H1 (cell line): Measurements from ENCODE around the gene DMRT1. TPM values are rescaled to one million over a fixed set of nuclear protein-coding genes. Genes with fewer than 3 reads are reported as not detected.

Source experiments
- CTCF ChIA-PET: fragments of 300-600 bp; sonication (Branson Sonifier 250); formaldehyde crosslinking; loops from one replicate; lab custom pipeline; 2021; ENCODE audit not compliant: partially characterized antibody; lab: Charles Lee
- POLR2A ChIA-PET: fragments of 300-600 bp; sonication (Branson Sonifier 250); formaldehyde crosslinking; loops from one replicate; lab custom pipeline; 2021; ENCODE audit warnings: inconsistent platforms; ENCODE audit not compliant: partially characterized antibody; lab: Charles Lee
- DNase-seq, 2 experiments: peaks; one replicate each; pipeline versions ENCODE4 v3.0.0 to v3.0.0-alpha.2; 2010 to 2022; ENCODE audit warnings: low spot score in 2 of 2, low read depth in 1 of 2, mixed read lengths in 1 of 2
- FAIRE-seq: peaks from 2 replicates; lab custom pipeline; 2011; peaks lifted over from hg19 to GRCh38; lab: Jason Lieb, UNC
- H2AFZ ChIP-seq: 2 replicates; pipeline ENCODE4 v1.8.1; 2012; ENCODE audit warnings: low read length, inconsistent platforms
- H2AK5ac ChIP-seq: 2 replicates; pipeline ENCODE4 v1.6.1; 2013; ENCODE audit warnings: low read depth, low read length
- H2BK120ac ChIP-seq: replicated peaks from 2 replicates; pipeline ENCODE3; 2013; ENCODE audit warnings: low read depth, low read length, inconsistent platforms
- H2BK12ac ChIP-seq: 2 replicates; pipeline ENCODE4 v1.6.1; 2013; ENCODE audit warnings: low read depth, low read length
- H2BK15ac ChIP-seq: 2 replicates; pipeline ENCODE4 v1.6.1; 2013; ENCODE audit warnings: low read length
- H2BK20ac ChIP-seq: 2 replicates; pipeline ENCODE4 v1.6.1; 2013; ENCODE audit warnings: low read length
- H2BK5ac ChIP-seq: 2 replicates; pipeline ENCODE4 v1.6.1; 2013; ENCODE audit warnings: low read depth, low read length
- H3K14ac ChIP-seq: 2 replicates; pipeline ENCODE4 v1.6.1; 2013; ENCODE audit warnings: inconsistent platforms; ENCODE audit not compliant: insufficient read length
- H3K18ac ChIP-seq: 2 replicates; pipeline ENCODE4 v1.6.1; 2013; ENCODE audit warnings: low read length; ENCODE audit errors: extremely low read depth
- H3K23ac ChIP-seq: 2 replicates; pipeline ENCODE4 v1.6.1; 2013; ENCODE audit warnings: inconsistent platforms; ENCODE audit not compliant: insufficient read length
- H3K23me2 ChIP-seq: 2 replicates; pipeline ENCODE4 v1.6.1; 2013; ENCODE audit warnings: low read depth, low read length
- H3K27ac ChIP-seq: 2 replicates; pipeline ENCODE4 v1.6.1; 2011; ENCODE audit warnings: low read depth, low read length, inconsistent platforms
- H3K27me3 ChIP-seq, 4 experiments: replicated peaks in 1 of 4; 1 replicate in 1 of 4; 2 replicates in 3 of 4; pipeline versions ENCODE4 v1.6.1 to v1.8.1; 2011 to 2013; ENCODE audit warnings: low read length in 3 of 4, mild to moderate bottlenecking in 3 of 4, inconsistent platforms in 2 of 4, mixed read lengths in 2 of 4, moderate library complexity in 1 of 4; ENCODE audit not compliant: control insufficient read depth in 3 of 4, insufficient read depth in 3 of 4; ENCODE audit errors: extremely low read depth in 1 of 4
- H3K36me3 ChIP-seq, 4 experiments: 2 replicates each; pipeline versions ENCODE4 v1.6.1 to v1.8.1; 2011 to 2013; ENCODE audit warnings: mild to moderate bottlenecking in 4 of 4, low read length in 3 of 4, moderate library complexity in 2 of 4, control low read depth in 1 of 4, inconsistent platforms in 1 of 4; ENCODE audit not compliant: insufficient read depth in 4 of 4, control insufficient read depth in 2 of 4
- H3K4ac ChIP-seq: replicated peaks from 2 replicates; pipeline ENCODE3; 2013; ENCODE audit warnings: low read length, low read depth, mixed read lengths, inconsistent platforms; ENCODE audit not compliant: insufficient read length
- H3K4me1 ChIP-seq, 4 experiments: replicated peaks in 1 of 4; 1 replicate in 1 of 4; 2 replicates in 3 of 4; pipeline versions ENCODE4 v1.6.1 to v1.8.1; 2011 to 2013; ENCODE audit warnings: low read length in 3 of 4, inconsistent platforms in 2 of 4, mixed read lengths in 1 of 4; ENCODE audit not compliant: insufficient read depth in 4 of 4, control insufficient read depth in 3 of 4
- H3K4me2 ChIP-seq, 2 experiments: 2 replicates each; pipeline versions ENCODE4 v1.6.1 to v1.8.1; 2011 to 2013; ENCODE audit warnings: low read depth in 2 of 2, low read length in 2 of 2, control low read depth in 1 of 2, inconsistent platforms in 1 of 2, mild to moderate bottlenecking in 1 of 2; ENCODE audit not compliant: insufficient read depth in 1 of 2
- H3K4me3 ChIP-seq, 4 experiments: fragments of 200-600, 300-600 bp in 1 of 4; sonication (generic), shearing (Covaris generic), sonication (Bioruptor Twin) in 1 of 4; 2 replicates each; pipeline versions ENCODE4 v1.5.1 to v1.8.1; 2011 to 2016; ENCODE audit warnings: low read length in 4 of 4, low read depth in 3 of 4, control low read depth in 2 of 4, inconsistent platforms in 2 of 4, mild to moderate bottlenecking in 2 of 4, mixed read lengths in 1 of 4, moderate library complexity in 1 of 4; ENCODE audit not compliant: insufficient read depth in 2 of 4; ENCODE audit errors: extremely low read depth in 1 of 4
- H3K56ac ChIP-seq: replicated peaks from 2 replicates; pipeline ENCODE3; 2013; ENCODE audit warnings: low read depth, mild to moderate bottlenecking, mixed read lengths, low read length, inconsistent platforms; ENCODE audit not compliant: insufficient read length
- H3K79me1 ChIP-seq: 2 replicates; pipeline ENCODE4 v1.6.1; 2013; ENCODE audit warnings: low read depth, low read length, control low read depth
- H3K79me2 ChIP-seq, 2 experiments: 2 replicates each; pipeline versions ENCODE4 v1.6.1 to v1.8.1; 2012 to 2013; ENCODE audit warnings: low read length in 2 of 2, mild to moderate bottlenecking in 2 of 2, inconsistent platforms in 1 of 2; ENCODE audit not compliant: insufficient read depth in 2 of 2, control insufficient read depth in 1 of 2
- H3K9ac ChIP-seq, 4 experiments: replicated peaks in 1 of 4; 1 replicate in 1 of 4; 2 replicates in 3 of 4; pipeline versions ENCODE4 v1.6.1 to v1.8.1; 2011 to 2013; ENCODE audit warnings: low read depth in 3 of 4, low read length in 3 of 4, control low read depth in 2 of 4, mild to moderate bottlenecking in 2 of 4, moderate library complexity in 2 of 4, inconsistent platforms in 1 of 4; ENCODE audit errors: extremely low read depth in 1 of 4
- H3K9me3 ChIP-seq, 2 experiments: 2 replicates each; pipeline versions ENCODE4 v1.6.1 to v1.8.1; 2012 to 2013; ENCODE audit warnings: mild to moderate bottlenecking in 2 of 2, moderate library complexity in 2 of 2, control low read depth in 1 of 2, inconsistent platforms in 1 of 2, low read depth in 1 of 2, low read length in 1 of 2, mixed read lengths in 1 of 2; ENCODE audit not compliant: insufficient read depth in 2 of 2
- H4K20me1 ChIP-seq, 2 experiments: replicated peaks in 1 of 2; 2 replicates each; pipeline versions ENCODE3 to v1.8.1; 2011 to 2013; ENCODE audit warnings: inconsistent platforms in 2 of 2, low read length in 2 of 2, mild to moderate bottlenecking in 1 of 2; ENCODE audit not compliant: insufficient read depth in 2 of 2, control insufficient read depth in 1 of 2
- H4K5ac ChIP-seq: 2 replicates; pipeline ENCODE4 v1.6.1; 2013; ENCODE audit warnings: low read length, low read depth, mixed read lengths, inconsistent platforms; ENCODE audit not compliant: insufficient read length
- H4K8ac ChIP-seq: 2 replicates; pipeline ENCODE4 v1.8.0; 2013; ENCODE audit warnings: mild to moderate bottlenecking, moderate library complexity, low read length, inconsistent platforms; ENCODE audit not compliant: insufficient read depth; ENCODE audit errors: extremely low read depth
- H4K91ac ChIP-seq: replicated peaks from 2 replicates; pipeline ENCODE3; 2013; ENCODE audit warnings: low read length, mixed read lengths, inconsistent platforms; ENCODE audit not compliant: insufficient read length
- ASH2L ChIP-seq: fragments of 200-600, 300-600 bp; sonication (generic); IDR thresholded peaks from one replicate; pipeline ENCODE4 v1.7.1; 2017; ENCODE audit warnings: low read length
- CHD1 ChIP-seq: IDR thresholded peaks from 2 replicates; pipeline ENCODE4 v1.6.1; 2012; ENCODE audit warnings: low read depth, low read length, improper control_type of control experiment
- FOSL1 ChIP-seq: IDR thresholded peaks from 2 replicates; pipeline ENCODE4 v1.6.1; 2011; ENCODE audit warnings: mild to moderate bottlenecking, low read depth, low read length, moderate library complexity; ENCODE audit not compliant: insufficient read depth
- GTF2F1 ChIP-seq: IDR thresholded peaks from 2 replicates; pipeline ENCODE4 v1.6.1; 2012; ENCODE audit warnings: low read depth, low read length, improper control_type of control experiment, borderline replicate concordance
- JUND ChIP-seq: IDR thresholded peaks from 2 replicates; pipeline ENCODE4 v1.6.1; 2011; ENCODE audit warnings: mild to moderate bottlenecking, improper control_type of control experiment, low read length
- KDM5A ChIP-seq: fragments of 200-600 bp; IDR thresholded peaks from 2 replicates; pipeline ENCODE4 v1.7.1; 2012; ENCODE audit warnings: mild to moderate bottlenecking, low read length, inconsistent platforms, mixed read lengths
- SAP30 ChIP-seq: fragments of 300-600 bp; sonication (generic); IDR thresholded peaks from 2 replicates; pipeline ENCODE4 v1.7.1; 2012; ENCODE audit warnings: low read length, moderate library complexity, mild to moderate bottlenecking, inconsistent platforms; ENCODE audit not compliant: insufficient read depth, insufficient replicate concordance
- SIX5 ChIP-seq: IDR thresholded peaks from 2 replicates; pipeline ENCODE4 v1.6.1; 2011; ENCODE audit warnings: mild to moderate bottlenecking, low read depth, low read length
- SUZ12 ChIP-seq: fragments of 200-600 bp; sonication (generic); IDR thresholded peaks from 2 replicates; pipeline ENCODE4 v1.6.1; 2012; ENCODE audit warnings: mild to moderate bottlenecking, inconsistent platforms, low read length, moderate library complexity, mixed read lengths
- TAF1 ChIP-seq: IDR thresholded peaks from 2 replicates; pipeline ENCODE4 v1.6.1; 2011; ENCODE audit warnings: mild to moderate bottlenecking, low read depth, low read length
- TBP ChIP-seq: IDR thresholded peaks from 2 replicates; pipeline ENCODE4 v1.6.1; 2011; ENCODE audit warnings: low read depth, low read length, improper control_type of control experiment
- WGBS, 2 experiments: shearing (Covaris generic) in 1 of 2; methylation state at CpG; one replicate each; pipeline versions ENCODE4 v1.1.6 to v1.1.7; 2013 to 2015; ENCODE audit warnings: low lambda C conversion rate in 2 of 2, mixed read lengths in 2 of 2, inconsistent platforms in 1 of 2, low coverage in 1 of 2, missing lambda C conversion rate in 1 of 2; ENCODE audit not compliant: insufficient replicate concordance in 2 of 2, insufficient coverage in 1 of 2, insufficient read length in 1 of 2; ENCODE audit errors: extremely low coverage in 1 of 2, missing lambda C conversion rate in 1 of 2; 5-methylcytosine and 5-hydroxymethylcytosine counted together
- polyA plus RNA-seq, 7 experiments: library from polyadenylated mRNA; depleted of rRNA in 3 of 7; stranded (reverse) in 5 of 7; unstranded in 2 of 7; fragments of >200 nt in 5 of 7; fragments of 200-250 nt in 2 of 7; gene quantifications; 1 replicate in 5 of 7; 2 replicates in 1 of 7; 4 replicates in 1 of 7; pipeline versions ENCODE4 v1.2.1 to v1.2.3, GENCODE V29; 2011 to 2013; ENCODE audit warnings: missing spikeins in 2 of 7, mixed read lengths in 2 of 7
- total RNA-seq: library from RNA; stranded (reverse); fragmentation: NEBNext Ultra II Directional; extraction: Animal tissue kit (Norgen Biotek cat#: 25700); gene quantifications from 2 replicates; pipeline ENCODE4 v1.2.1, GENCODE V29; 2021

Gene DMRT1
- total and polyA plus RNA-seq, 2 of the 8 experiments (the other 6 are each of a cell fraction or from before 2014, with no cell fraction given): 0.15 TPM; not detected in 1

- Histone ChIP-seq H2AFZ (peak overlapping the region; percentile 4; the same call in 1 of the 2 replicates), H3K14ac (no peak overlapping the region), H3K79me2 (no peaks in the 10 kb centered on the region), H3K27me3 (no peaks in the 10 kb centered on the region), H3K79me1 (no peaks in the 10 kb centered on the region), H4K5ac (no peak overlapping the region), H2BK20ac (no peak overlapping the region), H3K4me2 (no peak overlapping the region), H4K91ac (no peak overlapping the region), H2BK120ac (no peak overlapping the region), H2BK12ac (no peak overlapping the region), H4K20me1 (no peaks in the 10 kb centered on the region), H3K9me3 (no peaks in the 10 kb centered on the region), H3K56ac (no peak overlapping the region), H3K4me1 (no peaks in the 10 kb centered on the region), H3K27ac (no peak overlapping the region), H3K23ac (no peak overlapping the region), H3K9ac (no peak overlapping the region), H3K36me3 (no peaks in the 10 kb centered on the region), H2AK5ac (no peak overlapping the region), H2BK5ac (no peak overlapping the region), H3K4me3 (no peak overlapping the region), H3K23me2 (no peaks in the 10 kb centered on the region), H3K4ac (no peak overlapping the region), H4K8ac (no peak overlapping the region), H2BK15ac (no peak overlapping the region), H3K18ac (no peak overlapping the region)
- DNase-seq (no peak), FAIRE-seq (no peak)
- WGBS, 2 experiments: 89% methylated on average over 15 of the region's 15 CpGs; no CpG with 5 or more reads in 1 of the 2 experiments
- POLR2A ChIA-PET: no interaction called here
- TF ChIP-seq CHD1: no peak
- no peak for TF ChIP-seq JUND
- no peak for TF ChIP-seq KDM5A
- TF ChIP-seq FOSL1: no peak
- no peak for TF ChIP-seq SAP30
- TF ChIP-seq ASH2L: no peak
- TF ChIP-seq TAF1: no peak
- no peak for TF ChIP-seq TBP
- TF ChIP-seq SUZ12: no peak
- TF ChIP-seq GTF2F1: no peak
- no peak for TF ChIP-seq SIX5
- CTCF ChIA-PET: interaction anchor here (1.1 to 2.8 kb wide), 7 partner anchors 14 to 116 kb away, joined by 3 to 12 read pairs (median 6); no protein-coding TSS in a partner anchor
Measured at GRCh38 chr9:792331-793260, 48.9 kb upstream of the DMRT1 start.
